ENCODE data around the gene HCST. TPM values are rescaled to one million over a fixed set of nuclear protein-coding genes. Genes with fewer than 3 reads are reported as not detected.

Gene HCST
- total RNA-seq, 1 donor from 2014 or later = not detected

DNA sequence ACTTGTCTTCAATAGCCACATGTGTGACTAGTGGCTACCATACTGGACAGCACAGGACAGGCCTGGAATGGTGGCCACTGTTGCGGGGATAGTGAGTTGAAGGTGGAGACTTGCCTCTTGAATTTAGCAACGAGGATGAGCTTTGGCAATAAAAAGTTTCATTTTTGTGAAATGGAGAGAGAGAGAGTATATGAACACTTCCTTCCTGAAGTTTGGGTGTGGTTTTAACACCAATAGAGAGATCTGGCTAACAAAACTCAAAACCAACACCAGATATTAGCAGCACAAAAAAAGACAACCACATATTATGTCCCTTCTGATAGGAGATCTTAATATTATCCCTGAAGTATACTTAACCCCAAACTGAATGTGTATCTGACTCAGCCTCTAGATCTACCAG lies 27.5 kb downstream of the HCST start:
- Mint-ChIP-seq H3K27me3 (ENCODE audit: low read depth) (peaks cover 27% of the 10 kb centered on the region), H3K4me3 (peak overlapping the region; percentile 6)

DNA sequence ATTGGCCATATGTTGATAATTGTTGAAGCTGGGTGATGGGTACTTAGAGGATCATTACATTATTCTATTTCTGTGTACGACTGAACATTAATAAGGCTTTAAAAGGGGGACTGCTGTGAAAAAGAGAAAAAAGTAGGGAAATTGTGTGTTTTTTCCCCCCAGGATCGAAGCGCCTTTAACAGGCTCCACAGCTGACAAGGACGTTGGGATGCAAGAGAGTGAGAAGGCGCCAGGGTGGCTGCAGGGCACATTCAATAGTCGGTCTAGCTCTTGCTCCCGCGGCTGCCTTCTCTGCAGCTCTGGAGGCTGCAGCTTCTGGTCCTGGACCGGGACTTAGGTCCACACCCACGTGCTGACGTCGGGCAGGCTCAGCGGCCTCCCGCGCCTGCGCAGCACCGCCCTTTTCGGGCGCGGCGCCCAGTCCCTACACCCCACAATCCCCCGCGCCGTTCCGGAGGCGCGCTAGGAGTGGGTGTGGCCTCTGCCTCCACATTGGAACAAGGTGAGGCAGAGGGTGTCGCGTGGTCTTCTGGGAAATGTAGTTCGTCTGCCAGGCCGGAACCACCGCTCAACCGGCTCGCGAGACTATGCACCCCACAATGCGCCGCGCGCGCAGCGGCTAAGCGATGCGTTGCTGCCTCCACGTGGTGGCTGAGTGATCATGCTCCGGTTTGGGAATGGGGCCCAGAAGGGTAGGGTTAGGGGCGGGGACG lies 29.0 kb downstream of the HCST start:
- H3K27ac Mint-ChIP-seq (ENCODE audit: unreplicated experiment) = peak overlapping the region; percentile 57
- DNase-seq (ENCODE audit: low read depth, low spot score) = peak; percentile 96
- peak overlapping the region; percentile 82 for H3K4me3 Mint-ChIP-seq
- H3K27me3 Mint-ChIP-seq (ENCODE audit: low read depth) = peaks cover 13% of the 10 kb centered on the region
- H3K9me3 Mint-ChIP-seq = no peaks in the 10 kb centered on the region
- H3K36me3 Mint-ChIP-seq (ENCODE audit: low read depth) = no peaks in the 10 kb centered on the region
- H3K4me1 Mint-ChIP-seq = peaks cover 20% of the 10 kb centered on the region
- TF ChIP-seq, protein P1, sequence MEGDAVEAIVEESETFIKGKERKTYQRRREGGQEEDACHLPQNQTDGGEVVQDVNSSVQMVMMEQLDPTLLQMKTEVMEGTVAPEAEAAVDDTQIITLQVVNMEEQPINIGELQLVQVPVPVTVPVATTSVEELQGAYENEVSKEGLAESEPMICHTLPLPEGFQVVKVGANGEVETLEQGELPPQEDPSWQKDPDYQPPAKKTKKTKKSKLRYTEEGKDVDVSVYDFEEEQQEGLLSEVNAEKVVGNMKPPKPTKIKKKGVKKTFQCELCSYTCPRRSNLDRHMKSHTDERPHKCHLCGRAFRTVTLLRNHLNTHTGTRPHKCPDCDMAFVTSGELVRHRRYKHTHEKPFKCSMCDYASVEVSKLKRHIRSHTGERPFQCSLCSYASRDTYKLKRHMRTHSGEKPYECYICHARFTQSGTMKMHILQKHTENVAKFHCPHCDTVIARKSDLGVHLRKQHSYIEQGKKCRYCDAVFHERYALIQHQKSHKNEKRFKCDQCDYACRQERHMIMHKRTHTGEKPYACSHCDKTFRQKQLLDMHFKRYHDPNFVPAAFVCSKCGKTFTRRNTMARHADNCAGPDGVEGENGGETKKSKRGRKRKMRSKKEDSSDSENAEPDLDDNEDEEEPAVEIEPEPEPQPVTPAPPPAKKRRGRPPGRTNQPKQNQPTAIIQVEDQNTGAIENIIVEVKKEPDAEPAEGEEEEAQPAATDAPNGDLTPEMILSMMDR (conservative IDR thresholded peaks at IDR 0.05) = peak; percentile 87

More for the DNA sequence above, 27.5 kb downstream of the HCST start:
- no peak for DNase-seq (ENCODE audit: low read depth, low spot score)
- TF ChIP-seq, protein P1 (conservative IDR thresholded peaks at IDR 0.05) = no peak
- no peak overlapping the region for H3K27ac Mint-ChIP-seq (ENCODE audit: unreplicated experiment)
- H3K4me1 Mint-ChIP-seq = peaks cover 14% of the 10 kb centered on the region
- no peaks in the 10 kb centered on the region for H3K9me3 Mint-ChIP-seq
- no peaks in the 10 kb centered on the region for H3K36me3 Mint-ChIP-seq (ENCODE audit: low read depth)

DNA sequence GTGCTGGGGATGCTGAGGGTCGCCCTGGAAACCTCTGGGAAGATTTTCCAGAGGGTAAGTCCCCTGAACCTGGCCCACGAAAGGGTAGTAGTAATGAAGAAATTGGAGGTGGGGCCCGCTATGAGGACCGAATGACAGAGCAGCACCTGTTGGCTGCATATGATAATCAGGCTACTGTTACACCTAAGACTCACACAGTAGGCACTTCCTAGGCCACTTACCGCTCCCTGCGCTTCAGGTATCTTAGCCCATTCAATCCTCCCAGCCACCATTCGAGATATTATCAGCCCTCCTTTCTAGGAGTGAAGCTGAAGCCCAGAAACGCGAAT lies 29.5 kb downstream of the HCST start:
- Mint-ChIP-seq H3K4me1 (peaks cover 20% of the 10 kb centered on the region), H3K27me3 (ENCODE audit: low read depth) (peaks cover 9% of the 10 kb centered on the region), H3K36me3 (ENCODE audit: low read depth) (no peaks in the 10 kb centered on the region), H3K9me3 (no peaks in the 10 kb centered on the region), H3K4me3 (peak overlapping the region; percentile 76), H3K27ac (ENCODE audit: unreplicated experiment) (no peak overlapping the region)
- TF ChIP-seq, protein P1 (conservative IDR thresholded peaks at IDR 0.05) = peak; percentile 8
- no peak for DNase-seq (ENCODE audit: low read depth, low spot score)

DNA sequence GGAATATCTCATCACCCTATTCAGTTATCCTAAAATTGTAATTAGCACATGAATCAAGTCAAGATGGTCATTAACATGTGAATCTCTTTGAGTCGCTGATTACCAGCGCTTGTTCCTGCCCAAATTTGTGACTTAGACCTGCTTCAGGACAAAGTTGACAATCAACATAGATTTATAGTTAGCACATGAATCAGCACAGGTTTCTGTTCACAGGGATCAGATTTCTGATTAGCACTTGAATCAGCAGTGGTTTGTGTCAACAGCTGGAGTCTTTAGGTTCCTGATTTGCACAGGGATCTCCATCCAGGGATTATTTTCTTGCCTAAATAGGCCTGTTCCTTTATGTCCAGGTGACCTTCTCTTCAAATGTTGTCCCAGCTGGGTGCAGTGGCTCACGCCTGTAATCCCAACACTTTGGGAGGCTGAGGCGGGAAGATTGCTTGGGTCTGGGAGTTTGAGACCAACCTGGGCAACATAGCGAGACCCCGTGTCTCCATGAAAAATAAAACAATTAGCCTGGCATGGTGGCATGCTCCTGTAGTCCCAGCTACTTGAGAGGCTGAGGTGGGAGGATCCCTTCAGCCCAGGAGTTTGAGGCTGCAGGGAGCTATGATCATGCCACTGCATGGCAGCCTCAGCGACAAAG lies 30.1 kb downstream of the HCST start:
- no peak for DNase-seq (ENCODE audit: low read depth, low spot score)
- H3K27me3 Mint-ChIP-seq (ENCODE audit: low read depth) = peaks cover 5% of the 10 kb centered on the region
- H3K4me1 Mint-ChIP-seq = peaks cover 25% of the 10 kb centered on the region
- TF ChIP-seq, protein P1 (conservative IDR thresholded peaks at IDR 0.05) = no peak
- no peaks in the 10 kb centered on the region for H3K9me3 Mint-ChIP-seq
- H3K36me3 Mint-ChIP-seq (ENCODE audit: low read depth) = no peaks in the 10 kb centered on the region
- peak overlapping the region; percentile 76 for H3K4me3 Mint-ChIP-seq
- no peak overlapping the region for H3K27ac Mint-ChIP-seq (ENCODE audit: unreplicated experiment)

DNA sequence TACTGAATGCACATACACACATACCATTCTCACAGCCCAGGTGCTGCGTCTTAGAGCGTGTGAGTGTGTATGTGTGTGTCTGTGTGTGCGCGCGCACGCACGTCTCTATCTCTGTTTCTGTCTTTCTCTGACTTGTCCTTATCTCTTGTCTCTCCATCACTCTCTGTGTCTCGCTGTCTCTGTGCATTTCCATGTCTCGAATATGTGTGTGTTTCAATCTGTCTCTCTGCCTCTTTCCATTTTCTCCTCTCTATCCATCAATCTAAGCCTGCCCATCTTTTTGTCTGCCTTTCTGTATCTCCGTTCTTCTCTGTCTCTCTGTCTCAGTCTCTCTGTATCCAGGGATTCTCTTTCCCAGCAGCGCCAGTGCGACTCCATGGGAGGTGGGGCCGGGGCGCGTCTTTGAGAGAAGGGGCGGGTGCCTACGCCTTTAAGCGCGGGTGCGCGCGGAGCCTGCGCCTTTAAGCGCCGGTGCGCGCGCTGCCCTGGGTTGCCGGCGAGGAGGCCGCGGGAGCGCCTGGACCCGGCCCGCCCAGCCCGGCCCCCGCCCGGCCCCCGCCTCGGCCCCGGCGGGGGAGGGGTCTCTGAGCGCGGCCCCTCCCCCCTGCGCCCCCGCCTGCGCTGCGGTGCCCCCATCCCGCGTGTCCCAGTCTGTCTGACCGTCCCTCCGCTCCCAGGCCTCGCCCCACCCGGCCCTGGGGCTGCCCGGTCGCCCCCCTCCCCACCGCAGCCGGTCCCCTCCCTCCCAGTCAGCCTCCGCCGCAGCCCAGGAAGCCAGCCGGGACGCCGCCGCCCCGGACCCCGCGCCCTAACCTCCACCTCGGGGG lies 33.8 kb downstream of the HCST start, which contains the start of gene LRFN3:
LRFN3 (plus strand) TSS at position 464 of the 827 bp plus-strand sequence. CDS start 3,052 bp downstream, outside the sequence.
- Mint-ChIP-seq H3K9me3 (no peaks in the 10 kb centered on the region), H3K36me3 (ENCODE audit: low read depth) (peaks cover 6% of the 10 kb centered on the region), H3K27me3 (ENCODE audit: low read depth) (no peaks in the 10 kb centered on the region), H3K4me1 (peaks cover 41% of the 10 kb centered on the region), H3K4me3 (peak within 1 kb of the TSS; percentile 83), H3K27ac (ENCODE audit: unreplicated experiment) (peak within 1 kb of the TSS; percentile 57)
- peak; percentile 66 for DNase-seq (ENCODE audit: low read depth, low spot score)
- TF ChIP-seq, protein P1 (conservative IDR thresholded peaks at IDR 0.05) = no peak

Data from neural crest cell (in vitro differentiated cells).